HG03280 (cell line): ENCODE results near the gene ADH1C.
"Not testable (repeated sequence)": the region's sequence is repeated elsewhere in the genome, so short reads cannot be mapped to it uniquely, and the experiment has no call there.

ENCODE experiments used
- ATAC-seq: cut with Tn5 transposase; IDR thresholded peaks from one replicate; pipeline ENCODE4 v1.9.1; 2021; ENCODE audit warnings: mild to moderate bottlenecking, moderate library complexity; ENCODE audit not compliant: unreplicated experiment

Gene ADH1C

DNA sequence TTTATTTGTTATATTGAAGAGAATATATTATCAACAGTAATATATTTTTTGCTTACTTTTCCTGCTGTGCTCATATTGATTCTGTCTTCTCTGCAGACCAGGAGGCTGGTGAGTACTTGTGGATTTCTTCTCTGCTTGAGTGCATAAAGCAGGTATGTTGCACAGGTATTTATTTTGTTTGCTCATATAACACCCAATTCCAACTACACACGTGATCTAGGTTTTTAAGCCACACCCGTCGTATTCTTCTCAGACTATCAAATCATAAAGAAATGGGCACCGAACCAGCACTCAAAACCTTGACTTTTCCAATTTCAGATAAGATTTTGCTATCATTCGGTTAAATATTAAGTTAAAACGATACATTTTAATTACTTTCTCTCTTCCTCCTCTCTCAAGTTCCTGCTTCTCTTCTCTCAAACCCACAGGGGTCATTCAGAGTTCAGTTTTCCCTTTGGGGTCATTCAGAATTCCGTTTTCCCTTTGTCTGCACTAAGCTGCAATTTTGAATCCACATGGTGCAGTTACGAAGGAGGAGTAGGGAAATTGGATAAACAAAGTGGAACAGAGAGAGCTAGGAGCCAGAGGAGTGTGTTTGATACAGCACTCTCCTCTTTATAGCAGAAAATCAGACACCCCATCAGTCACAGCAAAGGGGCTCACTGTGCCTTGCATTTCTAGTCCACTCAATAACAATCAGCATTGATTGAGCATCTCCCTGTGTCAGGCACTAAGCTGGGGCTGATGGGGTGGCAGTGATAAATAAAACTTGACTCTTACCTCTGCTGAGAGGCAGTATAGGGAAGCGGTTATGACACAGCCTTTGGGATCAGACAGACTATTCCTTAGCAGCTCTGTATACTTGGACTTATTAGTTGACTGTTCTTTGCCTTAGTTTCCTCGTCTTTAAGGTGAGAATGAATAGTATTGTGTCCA is at the start of gene ADH1C:
ADH1C (minus strand) TSS at position 145 of the 936 bp plus-strand sequence; CDS start at position 74, 71 bp downstream.
- ATAC-seq: no peak

DNA sequence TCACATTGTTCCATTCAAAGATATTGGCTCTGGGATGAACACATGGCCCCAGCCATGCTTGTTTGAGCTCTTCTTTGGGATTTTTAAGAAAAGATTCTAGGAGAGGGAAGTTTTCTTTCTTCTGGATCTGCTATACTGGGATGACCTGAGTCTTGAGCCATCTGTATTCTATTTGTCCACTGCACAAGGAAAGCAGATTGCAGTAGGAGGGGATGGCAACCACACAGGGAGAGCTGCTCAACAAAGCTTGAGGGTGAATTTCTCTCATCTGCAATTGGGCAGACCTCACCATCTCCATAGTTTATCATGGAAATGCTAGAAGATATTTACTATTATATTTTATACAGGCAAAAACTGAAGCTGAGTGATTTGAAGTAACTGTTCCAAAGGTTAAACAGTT is 48.3 kb upstream of the ADH1C start:
- no peak for ATAC-seq

DNA sequence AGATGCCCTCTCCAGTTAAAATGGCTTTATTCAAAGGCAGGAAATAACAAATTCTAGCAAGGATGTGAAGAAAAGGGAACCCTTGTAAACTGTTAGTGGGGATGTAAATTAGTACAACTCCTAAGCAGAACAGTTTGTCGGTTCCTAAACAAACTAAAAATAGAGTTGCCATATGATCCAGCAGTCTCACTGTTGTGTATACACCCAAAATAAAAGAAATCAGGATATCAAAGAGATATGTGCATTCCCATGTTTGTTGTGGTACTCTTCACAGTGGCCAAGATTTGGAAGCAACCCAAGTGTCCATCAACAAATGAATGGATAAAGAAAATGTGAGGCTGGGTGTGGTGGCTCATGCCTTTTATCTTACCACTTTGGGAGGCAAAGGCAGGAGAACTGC is 46.5 kb upstream of the ADH1C start:
- no peak for ATAC-seq

DNA sequence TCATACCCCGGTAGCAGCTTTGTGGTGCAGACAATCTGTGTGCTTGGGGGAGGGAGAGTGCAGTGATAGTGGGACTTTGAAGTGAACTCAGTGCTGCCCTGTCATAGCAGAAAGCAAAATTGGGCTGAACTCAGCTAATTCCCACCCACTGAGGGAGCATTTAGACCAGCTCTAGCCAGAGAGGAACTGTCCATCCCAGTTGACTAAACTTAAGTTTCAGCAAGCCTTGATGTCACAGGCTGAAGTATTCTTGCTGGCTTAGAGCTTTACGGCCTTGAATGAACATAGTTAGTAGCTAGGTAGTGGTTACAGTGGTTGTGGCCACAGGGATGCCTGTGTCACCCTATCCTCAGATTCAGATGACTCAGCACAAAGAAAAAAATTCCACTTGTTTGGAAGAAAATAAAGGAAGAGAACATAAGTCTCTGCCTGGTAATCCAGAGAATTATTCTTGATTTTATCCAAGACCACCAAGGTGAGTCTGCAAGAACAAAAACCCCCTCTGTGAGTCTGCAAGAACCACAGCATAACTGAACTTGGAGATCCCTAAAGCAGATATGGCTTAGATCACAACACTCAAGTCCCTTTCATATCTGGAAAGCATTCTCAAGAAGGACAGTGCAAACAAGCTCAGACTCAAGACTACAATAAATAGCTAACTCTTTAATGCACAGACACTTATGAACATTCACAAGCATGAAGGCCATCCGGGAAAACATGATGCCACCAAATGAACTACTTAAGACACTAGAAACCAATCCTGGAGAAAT is 43.2 kb upstream of the ADH1C start:
- no peak for ATAC-seq

DNA sequence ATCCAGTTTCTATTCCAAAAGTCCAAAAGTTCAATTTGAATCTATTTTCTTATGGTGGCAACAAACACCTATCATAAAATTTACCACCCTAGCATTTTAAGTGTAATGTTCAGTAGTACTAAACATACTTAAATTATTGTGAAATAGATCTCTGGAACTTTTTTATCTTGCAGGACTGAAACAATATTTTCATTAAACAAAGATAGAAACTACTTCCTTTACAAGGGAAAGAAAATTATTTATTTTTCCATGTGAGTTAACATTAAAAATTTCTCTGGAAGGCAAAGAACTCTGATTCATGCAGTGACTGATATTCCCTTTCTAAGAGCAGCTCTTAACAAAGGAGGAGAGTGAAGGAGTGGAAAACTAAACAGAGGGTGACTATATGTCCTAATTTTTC is 42.4 kb upstream of the ADH1C start:
- no peak for ATAC-seq

DNA sequence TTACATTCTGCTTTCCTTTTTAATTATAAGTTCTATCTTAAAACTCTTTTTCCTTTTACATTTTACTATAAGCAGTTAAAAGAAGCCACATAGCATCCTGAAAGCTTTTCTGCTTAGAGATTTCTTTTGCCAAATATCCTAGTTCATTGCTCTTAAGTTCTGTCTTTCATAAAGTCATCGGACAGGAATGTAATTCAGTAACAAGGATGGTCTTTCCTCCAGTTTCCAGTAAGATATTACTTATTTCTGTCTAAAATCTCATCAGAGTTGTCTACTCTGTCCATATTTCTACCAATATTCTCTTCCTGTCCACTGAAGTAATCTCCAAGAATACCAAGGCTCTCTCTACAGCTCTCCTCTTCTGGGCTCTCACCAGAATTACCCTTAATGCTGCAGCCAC is 37.5 kb upstream of the ADH1C start:
- ATAC-seq: no peak

DNA sequence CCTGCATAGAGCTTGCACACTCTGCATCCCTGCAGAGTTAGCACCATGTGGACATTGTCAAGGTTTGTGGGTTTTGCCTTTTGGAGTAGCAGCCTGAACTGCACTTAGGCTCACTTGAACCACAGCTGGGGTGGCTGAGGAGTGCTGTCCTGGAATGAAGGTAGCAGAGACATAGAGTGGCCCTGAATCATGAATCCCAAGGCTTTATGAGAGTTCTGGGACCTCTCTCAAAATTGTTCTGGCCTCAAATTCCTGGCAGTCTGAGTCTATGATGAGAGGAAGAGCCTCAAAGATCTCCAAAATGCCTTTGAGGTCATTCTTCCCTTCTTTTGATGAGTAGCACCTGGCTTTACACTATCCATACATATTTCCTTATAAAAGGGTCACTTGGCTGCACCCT is 37.1 kb upstream of the ADH1C start:
- ATAC-seq: no peak

DNA sequence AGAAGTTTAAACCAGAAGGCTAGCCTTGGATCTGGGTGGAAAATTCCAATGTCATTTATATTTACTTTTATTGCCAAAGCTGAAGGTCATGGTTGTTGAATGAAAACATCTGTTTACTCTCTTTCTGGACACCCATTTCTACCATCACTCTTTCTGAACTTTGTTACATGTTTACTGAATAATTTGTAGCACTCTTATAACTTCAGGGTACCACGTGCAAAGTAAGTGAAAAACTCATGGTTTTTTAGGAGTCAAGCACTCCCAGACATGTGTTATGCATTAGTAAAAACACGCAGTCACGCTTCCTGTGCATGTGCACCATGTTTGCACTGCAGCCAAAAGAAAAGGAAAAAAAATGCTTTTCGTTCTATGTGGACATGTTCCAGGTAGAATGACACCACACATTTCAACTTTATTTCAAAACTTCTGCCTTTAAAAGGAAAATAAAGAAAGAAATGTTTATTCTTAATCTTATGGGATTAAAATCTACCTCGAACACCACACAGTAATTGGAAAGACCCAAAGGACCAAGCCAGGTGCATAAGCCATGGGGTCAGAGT is 31.4 kb upstream of the ADH1C start:
- no peak for ATAC-seq

DNA sequence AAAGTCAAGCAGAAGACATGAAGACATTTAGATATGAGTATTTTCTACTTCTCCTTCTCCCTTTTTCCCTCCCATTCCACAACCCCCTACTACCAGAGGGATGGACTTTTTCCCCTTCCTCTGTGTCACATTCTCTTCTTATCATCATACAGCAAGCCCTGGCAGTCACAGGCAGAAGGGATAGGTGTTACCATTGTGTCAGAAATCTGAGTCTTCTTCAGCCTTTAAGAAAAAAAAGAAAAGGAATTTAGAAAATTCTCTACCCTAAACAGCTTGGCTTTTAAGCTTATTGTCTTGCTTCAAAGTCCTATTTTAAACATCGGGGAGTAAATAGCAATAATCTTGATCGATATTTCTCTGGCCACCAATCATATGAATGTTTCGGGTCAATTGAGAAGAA is 30.9 kb upstream of the ADH1C start:
- no peak for ATAC-seq

DNA sequence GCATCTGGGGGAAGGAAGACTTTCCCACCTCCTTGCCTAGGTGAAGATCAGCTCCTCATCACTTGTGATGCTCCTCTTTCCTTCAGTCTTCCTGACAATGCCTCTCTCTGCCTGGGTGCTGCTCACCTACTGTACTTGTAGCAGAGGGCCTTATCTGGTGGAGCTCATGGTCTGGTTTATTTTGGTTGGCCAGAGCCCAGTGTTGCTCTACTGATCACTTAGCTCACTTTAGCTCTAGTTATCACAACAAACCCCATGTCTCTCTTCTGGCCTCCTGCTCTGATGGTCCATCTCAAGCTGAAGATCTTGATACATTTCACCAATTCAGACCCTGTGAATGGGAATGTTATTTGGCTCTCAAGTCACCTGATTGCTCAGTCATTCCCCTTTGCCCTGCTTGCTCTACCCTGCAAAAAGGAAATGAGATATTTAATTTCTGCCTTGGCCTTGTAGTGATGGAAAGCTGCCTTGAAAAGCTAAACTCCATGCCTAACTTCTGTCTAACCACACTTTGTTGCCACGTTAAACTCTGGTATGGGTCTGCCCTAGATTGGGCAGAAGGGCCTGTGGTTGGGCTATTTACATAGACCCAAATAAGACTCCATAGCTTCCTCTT is 30.3 kb upstream of the ADH1C start:
- no peak for ATAC-seq

DNA sequence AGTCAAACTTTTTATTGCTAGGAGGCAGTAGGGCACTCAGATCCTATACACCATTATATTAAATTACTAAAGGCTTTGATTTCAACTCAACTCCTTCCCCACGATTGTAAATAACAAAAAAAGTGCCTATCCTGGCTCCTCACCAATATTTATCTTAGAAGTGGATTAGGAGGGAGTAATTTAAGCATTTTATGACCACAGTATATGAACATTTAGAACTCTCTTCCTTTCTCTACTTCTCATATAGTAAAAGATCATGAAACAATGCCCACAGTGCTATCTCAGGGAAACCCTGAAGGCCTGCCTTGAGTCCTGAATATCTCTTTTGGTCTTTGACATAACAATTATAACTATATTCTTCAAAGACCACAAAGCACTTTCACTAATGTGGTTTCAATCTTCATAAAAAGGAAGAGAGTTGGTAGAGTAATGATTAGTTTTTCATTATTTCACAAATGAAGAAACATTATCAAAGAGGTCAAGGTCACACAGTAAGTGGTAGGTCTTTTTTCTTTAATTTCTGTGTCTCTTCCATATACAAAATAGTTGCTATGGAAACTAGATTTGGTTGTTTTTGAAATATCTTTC is 29.1 kb upstream of the ADH1C start:
- ATAC-seq: no peak

DNA sequence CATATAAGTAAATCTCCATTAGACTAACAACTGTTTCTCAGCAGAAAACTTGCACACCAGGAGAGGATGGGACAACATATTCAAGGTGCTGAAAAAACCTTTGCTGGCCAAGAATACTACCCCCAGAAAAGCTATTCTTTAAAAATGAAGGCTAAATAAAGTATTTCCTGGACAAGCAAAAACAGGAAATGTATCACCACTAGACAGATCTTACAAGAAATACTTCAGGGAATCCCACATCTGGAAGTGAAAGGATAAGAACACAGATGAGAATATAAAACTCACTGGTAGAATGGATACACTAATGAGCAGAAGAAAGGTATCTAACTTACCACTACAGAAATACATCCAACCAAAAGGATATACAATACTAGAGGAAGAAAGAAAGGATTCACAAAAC is 27.0 kb upstream of the ADH1C start:
- no peak for ATAC-seq

DNA sequence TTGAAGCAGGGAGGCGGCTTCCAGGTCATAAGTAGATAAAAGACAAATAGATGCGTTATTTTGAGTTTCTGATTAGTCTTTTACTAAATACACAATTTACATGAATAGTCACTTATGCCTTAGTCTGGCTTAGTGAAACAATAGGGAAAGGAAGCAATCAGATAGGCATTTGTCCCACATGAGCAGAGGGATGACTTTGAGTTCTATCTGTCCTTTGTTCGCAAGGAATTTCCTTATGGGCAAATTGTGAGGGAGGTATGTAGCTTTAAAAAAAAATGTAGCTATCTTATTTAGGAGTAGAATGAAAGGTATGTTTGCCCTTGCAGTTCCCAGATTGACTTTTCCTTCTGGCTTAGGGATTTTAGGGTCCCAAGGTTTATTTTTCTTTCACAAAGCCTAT is 26.3 kb upstream of the ADH1C start:
- ATAC-seq: no peak

DNA sequence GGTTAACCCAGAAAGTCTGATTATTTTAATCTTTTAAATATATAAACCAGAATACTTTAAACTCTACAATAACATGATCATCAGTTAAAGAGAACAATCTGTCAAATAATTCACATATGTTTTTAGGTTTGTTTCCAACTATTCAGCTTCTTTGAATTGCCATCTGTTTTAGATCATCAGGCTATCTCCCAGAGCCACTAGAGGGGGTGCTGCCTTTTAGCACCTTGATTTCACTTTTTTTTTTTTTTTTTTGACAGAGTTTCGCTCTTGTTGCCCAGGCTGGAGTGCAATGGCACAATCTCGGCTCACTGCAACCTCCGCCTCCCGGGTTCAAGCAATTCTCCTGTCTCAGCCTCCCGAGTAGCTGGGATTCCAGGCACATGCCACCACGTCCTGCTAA is 24.8 kb upstream of the ADH1C start:
- ATAC-seq: not testable (repeated sequence)

DNA sequence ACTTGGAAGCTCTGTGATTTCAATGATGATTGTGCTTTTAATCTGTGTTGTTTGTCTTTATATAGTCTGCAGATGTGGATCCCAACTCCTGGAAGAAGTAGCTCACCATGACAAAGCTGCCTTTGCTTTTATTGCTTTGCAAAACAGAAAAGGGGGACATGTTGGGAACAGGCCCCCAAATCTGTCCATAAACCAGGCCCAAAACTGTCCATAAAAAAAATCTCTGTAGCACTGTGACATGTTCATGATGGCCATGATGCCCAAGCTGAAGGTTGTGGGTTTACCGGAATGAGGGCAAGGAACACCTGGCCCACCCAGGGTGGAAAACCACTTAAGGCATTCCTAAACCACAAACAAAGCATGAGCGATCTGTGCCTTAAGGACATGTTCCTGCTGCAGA is 19.9 kb upstream of the ADH1C start:
- not testable (repeated sequence) for ATAC-seq

DNA sequence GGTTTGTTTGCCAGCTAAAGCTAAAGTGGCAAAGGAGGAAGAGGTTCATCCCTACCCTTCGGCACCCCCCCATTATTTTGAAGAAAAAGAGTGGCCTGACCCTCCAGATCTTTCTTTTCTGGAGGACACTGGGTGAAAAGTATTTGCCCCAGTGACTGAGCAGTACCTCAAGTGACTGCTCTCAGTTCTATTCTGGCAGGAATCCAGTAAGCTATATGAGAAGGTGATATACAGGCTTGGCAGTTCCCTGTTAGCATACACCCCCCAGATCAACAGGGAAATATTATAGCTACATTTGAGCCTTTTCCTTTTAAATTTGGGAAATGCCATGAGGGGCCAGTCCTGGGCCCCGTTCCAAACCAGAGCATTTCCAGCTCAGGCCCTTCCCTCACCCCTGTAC is 15.3 kb upstream of the ADH1C start:
- not testable (repeated sequence) for ATAC-seq

DNA sequence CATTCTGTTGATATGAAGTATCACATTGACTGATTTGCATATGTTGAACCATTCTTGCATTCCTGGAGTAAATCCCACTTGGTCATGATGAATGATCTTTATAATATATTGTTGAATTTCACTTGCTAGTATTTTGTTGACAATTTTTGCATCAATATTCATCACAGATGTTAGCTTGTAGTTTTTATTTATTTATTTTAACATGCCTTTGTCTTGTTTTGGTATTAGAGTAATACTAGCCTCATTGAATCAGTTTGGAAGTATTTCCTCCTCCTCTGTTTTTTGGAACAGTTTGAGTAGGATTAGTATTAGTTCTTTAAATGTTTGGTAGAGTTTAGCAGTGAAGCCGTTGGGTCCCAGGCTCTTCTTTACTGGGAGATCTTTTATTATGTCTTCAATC is 13.9 kb upstream of the ADH1C start:
- ATAC-seq: no peak

DNA sequence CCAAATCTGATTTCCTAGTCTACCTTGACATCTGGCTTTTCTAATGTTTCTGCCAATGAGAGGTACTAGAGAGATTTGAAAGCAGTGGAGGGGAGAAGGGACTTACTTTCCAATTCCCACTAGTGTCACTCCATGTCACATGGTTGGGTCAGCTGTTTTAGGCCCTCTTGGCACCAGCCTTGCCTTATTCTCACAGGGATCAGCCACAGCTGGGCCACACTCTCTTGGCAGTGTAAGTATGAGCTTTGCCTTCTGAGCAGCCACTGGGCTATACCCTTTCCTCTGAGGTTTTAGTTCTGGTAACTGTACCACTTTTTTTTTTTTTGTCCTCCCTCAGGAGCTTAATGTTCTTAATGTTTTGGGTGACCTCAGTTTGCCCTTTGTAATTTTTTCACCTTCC is 10.2 kb upstream of the ADH1C start:
- ATAC-seq: no peak

DNA sequence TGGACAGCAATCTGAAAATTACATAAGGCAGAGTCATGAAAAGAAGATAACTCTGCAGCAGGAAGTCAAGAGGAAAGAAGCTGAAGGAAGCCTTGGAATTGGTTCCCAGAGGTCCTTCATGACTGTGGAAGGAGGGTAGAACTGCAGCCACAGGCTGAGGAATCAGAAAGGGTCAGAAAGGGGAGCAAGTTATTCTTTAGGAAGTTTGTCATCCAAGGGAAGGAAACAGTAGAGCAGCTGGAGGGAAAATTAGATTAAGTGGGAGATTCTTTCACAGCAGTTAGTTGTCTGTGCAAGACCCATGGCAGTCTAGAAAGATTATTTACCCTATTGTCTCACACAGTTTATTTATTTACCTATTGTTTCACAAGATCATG is 9.3 kb upstream of the ADH1C start:
- no peak for ATAC-seq

DNA sequence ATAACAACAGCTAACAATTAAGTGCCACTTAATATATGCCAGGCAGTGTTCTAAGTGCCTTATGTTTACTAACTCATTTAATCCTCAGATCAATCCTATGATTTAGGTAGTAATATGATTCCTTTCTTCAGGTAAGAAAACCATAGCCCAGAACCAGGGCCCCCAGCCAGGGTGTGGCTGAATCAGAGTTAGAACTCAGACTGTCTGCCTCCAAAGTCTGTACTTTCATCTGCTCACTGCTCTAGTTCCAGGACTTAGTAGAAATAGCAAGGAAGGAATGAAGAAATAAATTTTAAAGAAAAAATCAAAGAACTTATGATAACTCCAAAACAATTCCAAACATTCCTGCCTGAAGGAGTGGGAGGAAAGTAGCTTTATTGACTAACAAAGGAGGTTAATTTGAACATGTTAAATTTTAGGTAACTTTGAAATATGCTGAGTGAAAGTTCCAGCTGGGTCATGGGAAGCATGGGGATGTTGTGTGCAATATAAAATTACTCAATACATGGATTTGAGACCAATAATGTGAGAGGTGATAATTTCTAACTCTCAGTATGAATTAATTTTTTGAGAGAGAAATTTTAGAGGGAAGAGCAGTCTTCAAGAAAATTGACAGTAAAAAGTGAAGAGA is 8.8 kb upstream of the ADH1C start:
- no peak for ATAC-seq
